RWPE1 (cell line): Measurements from ENCODE around the gene MOV10.

Source experiments
- CTCF ChIA-PET: fragments of 350-600 bp; sonication (Branson Sonifier 250); formaldehyde crosslinking; extraction: SDS; loops from one replicate; lab custom pipeline; 2021; lab: Yijun Ruan, JAX
- POLR2A ChIA-PET: fragments of 400-600 bp; formaldehyde crosslinking; extraction: SDS; loops from one replicate; lab custom pipeline; 2020; ENCODE audit warnings: antibody characterized with exemption; ENCODE audit not compliant: low non-redundant PET; lab: Yijun Ruan, JAX
- DNase-seq: peaks from one replicate; pipeline ENCODE4 v3.0.0; 2012; ENCODE audit warnings: low spot score
- H3K27ac ChIP-seq: fragments of 450-650 bp; 2 replicates; pipeline ENCODE4 v1.5.1; 2017
- CTCF ChIP-seq: fragments of 450-650 bp; conservative IDR thresholded peaks from 2 replicates; pipeline ENCODE4 v1.5.1; 2017; ENCODE audit warnings: low read depth, mild to moderate bottlenecking

MOV10 gene

GRCh38 chr1:112708002-112708448, 33.6 kb downstream of the MOV10 start:
- peak overlapping the region; percentile 96 for H3K27ac ChIP-seq
- POLR2A ChIA-PET: no interaction called here
- DNase-seq: no peak
- no peak for TF ChIP-seq CTCF
- CTCF ChIA-PET: interaction anchor here (0.6 to 1.4 kb wide), 9 partner anchors 9 to 619 kb away, joined by 3 to 5 read pairs (median 4); partner anchors contain the start of gene MOV10

- DNase-seq: no peak
- CTCF ChIA-PET: interaction anchor here (1.0 to 1.4 kb wide), 4 partner anchors 8 to 319 kb away, joined by 3 to 5 read pairs (median 4); partner anchors contain the start of gene MOV10
- POLR2A ChIA-PET: no interaction called here
- no peak overlapping the region for H3K27ac ChIP-seq
- TF ChIP-seq CTCF: no peak
Measured at GRCh38 chr1:112708489-112708888, 34.0 kb downstream of the MOV10 start.

DNA sequence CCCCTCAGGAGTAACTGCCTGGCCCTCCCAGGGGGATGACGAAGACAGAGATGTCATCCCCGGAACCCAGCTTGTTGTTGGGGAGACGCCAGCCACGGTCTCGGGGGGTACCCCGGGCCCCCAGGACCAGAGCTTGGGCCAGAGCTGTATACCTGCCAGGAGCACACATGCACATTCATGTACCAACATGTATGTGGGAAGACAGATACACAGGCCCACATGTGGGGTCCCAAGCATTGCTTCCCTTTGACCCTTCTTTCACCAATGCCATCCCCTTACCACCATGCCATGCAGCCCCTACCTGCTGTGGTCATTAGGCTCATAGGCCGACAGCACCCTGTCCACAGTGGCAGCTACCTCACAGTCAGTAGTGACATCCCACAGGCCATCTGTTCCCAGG, 35.7 kb downstream of the MOV10 start:
- H3K27ac ChIP-seq: no peak overlapping the region
- TF ChIP-seq CTCF: no peak
- ChIA-PET POLR2A (no interaction called here), CTCF (no interaction called here)
- no peak for DNase-seq

GRCh38 chr1:112710586-112710985, 36.1 kb downstream of the MOV10 start:
- ChIA-PET POLR2A (no interaction called here), CTCF (no interaction called here)
- no peak for DNase-seq
- TF ChIP-seq CTCF: no peak
- H3K27ac ChIP-seq: no peak overlapping the region

GRCh38 chr1:112711041-112711440, 36.6 kb downstream of the MOV10 start:
- ChIA-PET POLR2A (no interaction called here), CTCF (no interaction called here)
- DNase-seq: no peak
- no peak for TF ChIP-seq CTCF
- no peak overlapping the region for H3K27ac ChIP-seq

- DNase-seq: no peak
- CTCF ChIA-PET: no interaction called here
- H3K27ac ChIP-seq: no peak overlapping the region
- POLR2A ChIA-PET: no interaction called here
- no peak for TF ChIP-seq CTCF
Measured at GRCh38 chr1:112711670-112712069, 37.2 kb downstream of the MOV10 start.
